Activated gamma-delta T cell treated with Interleukin-2 at 50 U/mL for 16 hours (primary cell): ENCODE results near the gene PIGR.
"Not testable (repeated sequence)": the region's sequence is repeated elsewhere in the genome, so short reads cannot be mapped to it uniquely, and the experiment has no call there.

Source experiments
- DNase-seq: peaks from one replicate; pipeline ENCODE4 v3.0.0-alpha.2; 2020

The PIGR gene

GRCh38 chr1:206930210-206930798 is 16.0 kb downstream of the PIGR start:
- DNase-seq = peak; percentile 41

GRCh38 chr1:206929524-206929923 is 16.7 kb downstream of the PIGR start:
- no peak for DNase-seq

GRCh38 chr1:206926286-206926685 is 20.0 kb downstream of the PIGR start:
- DNase-seq = no peak

- peak; percentile 68 for DNase-seq
Measured at GRCh38 chr1:206925106-206925736, 21.0 kb downstream of the PIGR start.

GRCh38 chr1:206924592-206925105 is 21.6 kb downstream of the PIGR start:
- no peak for DNase-seq

- DNase-seq = not testable (repeated sequence)
Measured at GRCh38 chr1:206923961-206924557, 22.2 kb downstream of the PIGR start.

- peak; percentile 82 for DNase-seq
Measured at GRCh38 chr1:206923009-206923960, 23.0 kb downstream of the PIGR start.

- no peak for DNase-seq
Measured at GRCh38 chr1:206922524-206922923, 23.7 kb downstream of the PIGR start.

- peak; percentile 60 for DNase-seq
Measured at GRCh38 chr1:206921772-206922265, 24.4 kb downstream of the PIGR start, which contains the start of gene FCMR. Gene FCMR, minus strand, starts transcription at chr1:206921941. Its CDS starts 87 bp downstream, at chr1:206921854.

GRCh38 chr1:206918076-206918475 is 28.2 kb downstream of the PIGR start:
- no peak for DNase-seq

- DNase-seq = no peak
Measured at GRCh38 chr1:206916000-206916709, 30.1 kb downstream of the PIGR start.

GRCh38 chr1:206915030-206915735 is 31.1 kb downstream of the PIGR start:
- no peak for DNase-seq

- no peak for DNase-seq
Measured at GRCh38 chr1:206913766-206914537, 32.3 kb downstream of the PIGR start.

- peak; percentile 59 for DNase-seq
Measured at GRCh38 chr1:206912445-206913095, 33.7 kb downstream of the PIGR start.

GRCh38 chr1:206911064-206911663 is 35.1 kb downstream of the PIGR start:
- no peak for DNase-seq

- no peak for DNase-seq
Measured at GRCh38 chr1:206909883-206910318, 36.4 kb downstream of the PIGR start.

- DNase-seq = peak; percentile 40
Measured at GRCh38 chr1:206909161-206909882, 36.9 kb downstream of the PIGR start.

GRCh38 chr1:206908038-206908437 is 38.2 kb downstream of the PIGR start:
- DNase-seq = no peak
